22Rv1 (cell line): Measurements from ENCODE around the gene H2AZ2.

Experiments used
- ZFX ChIP-seq: fragments of 450-650 bp; IDR thresholded peaks from 2 replicates; pipeline ENCODE4 v1.6.1; 2017; ENCODE audit warnings: antibody characterized with exemption, borderline replicate concordance
- TF ChIP-seq, protein P1 (sequence below): fragments of 450-650 bp; IDR thresholded peaks from 2 replicates; pipeline ENCODE4 v1.5.1; 2017; ENCODE audit warnings: mild to moderate bottlenecking

DNA sequence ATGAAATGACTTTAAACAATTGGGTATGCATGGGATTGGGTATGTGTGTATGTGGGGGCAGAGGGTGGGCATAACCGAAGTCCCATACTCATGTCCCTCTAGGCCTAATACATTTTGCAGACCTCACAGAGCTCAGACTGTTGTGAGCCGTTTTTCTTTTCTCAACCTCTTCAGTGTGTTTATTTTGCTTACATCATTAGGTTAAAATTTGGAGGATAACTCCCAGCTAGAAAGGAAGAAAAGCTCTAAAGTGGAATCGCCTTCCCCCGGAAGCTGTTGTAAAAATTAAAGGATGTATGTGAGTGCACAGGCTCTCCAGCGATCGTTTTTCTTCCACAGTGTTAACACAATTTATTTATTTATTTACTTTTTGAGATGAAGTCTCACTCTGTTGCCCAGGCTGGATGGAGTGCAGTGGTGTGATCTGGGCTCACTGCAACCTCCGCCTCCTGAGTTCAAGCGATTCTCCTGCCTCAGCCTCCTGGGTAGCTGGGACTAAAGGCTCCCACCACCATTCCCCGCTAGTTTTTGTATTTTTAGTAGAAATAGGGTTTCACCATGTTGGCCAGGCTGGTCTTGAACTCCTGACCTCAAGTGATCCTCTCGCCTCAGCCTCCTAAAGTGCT lies 1.5 kb upstream of the H2AZ2 start:
- TF ChIP-seq, protein P1, sequence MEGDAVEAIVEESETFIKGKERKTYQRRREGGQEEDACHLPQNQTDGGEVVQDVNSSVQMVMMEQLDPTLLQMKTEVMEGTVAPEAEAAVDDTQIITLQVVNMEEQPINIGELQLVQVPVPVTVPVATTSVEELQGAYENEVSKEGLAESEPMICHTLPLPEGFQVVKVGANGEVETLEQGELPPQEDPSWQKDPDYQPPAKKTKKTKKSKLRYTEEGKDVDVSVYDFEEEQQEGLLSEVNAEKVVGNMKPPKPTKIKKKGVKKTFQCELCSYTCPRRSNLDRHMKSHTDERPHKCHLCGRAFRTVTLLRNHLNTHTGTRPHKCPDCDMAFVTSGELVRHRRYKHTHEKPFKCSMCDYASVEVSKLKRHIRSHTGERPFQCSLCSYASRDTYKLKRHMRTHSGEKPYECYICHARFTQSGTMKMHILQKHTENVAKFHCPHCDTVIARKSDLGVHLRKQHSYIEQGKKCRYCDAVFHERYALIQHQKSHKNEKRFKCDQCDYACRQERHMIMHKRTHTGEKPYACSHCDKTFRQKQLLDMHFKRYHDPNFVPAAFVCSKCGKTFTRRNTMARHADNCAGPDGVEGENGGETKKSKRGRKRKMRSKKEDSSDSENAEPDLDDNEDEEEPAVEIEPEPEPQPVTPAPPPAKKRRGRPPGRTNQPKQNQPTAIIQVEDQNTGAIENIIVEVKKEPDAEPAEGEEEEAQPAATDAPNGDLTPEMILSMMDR: no peak
- no peak for TF ChIP-seq ZFX
